CD4-positive, alpha-beta T cell (primary cell): ENCODE results near the gene SORT1. TPM values are rescaled to one million over a fixed set of nuclear protein-coding genes. Genes with fewer than 3 reads are reported as not detected.
A peak's percentile ranks its signal among the peaks of the same experiment; 100 is the strongest.

Experiments
- ATAC-seq: fragments of 200-7000 bp; cut with Tn5 transposase; one replicate; pipeline ENCODE4 v1.10.0; 2022; ENCODE audit warnings: mild to moderate bottlenecking; ENCODE audit not compliant: poor library complexity
- CTCF ChIA-PET: fragments of 350-600 bp; sonication (Branson Sonifier 250); formaldehyde crosslinking; loops from one replicate; lab custom pipeline; 2021; ENCODE audit warnings: antibody characterized with exemption, inconsistent platforms; lab: Charles Lee
- POLR2A ChIA-PET: fragments of 350-600 bp; sonication (Branson Sonifier 250); formaldehyde crosslinking; loops from one replicate; lab custom pipeline; 2021; ENCODE audit warnings: antibody characterized with exemption, inconsistent platforms; lab: Charles Lee
- DNase-seq, 14 experiments: peaks; one replicate each; pipeline ENCODE4 v3.0.0-alpha.2; 2013 to 2020; ENCODE audit warnings: mixed read lengths in 2 of 14
- H3K27ac ChIP-seq, 2 donors: one replicate each; pipeline versions ENCODE4 v1.5.1 to v1.7.0; 2013; ENCODE audit warnings: low read length in 2 of 2, low read depth in 1 of 2, mild to moderate bottlenecking in 1 of 2
- H3K27me3 ChIP-seq, 2 experiments: 1 replicate in 1 of 2; 2 replicates in 1 of 2; pipeline versions ENCODE4 v1.6.1 to v1.7.0; 2013; ENCODE audit warnings: low read length in 2 of 2, control low read depth in 1 of 2, mild to moderate bottlenecking in 1 of 2, moderate library complexity in 1 of 2; ENCODE audit not compliant: insufficient read depth in 2 of 2, control insufficient read depth in 1 of 2
- H3K36me3 ChIP-seq: one replicate; pipeline ENCODE4 v1.6.1; 2013; ENCODE audit warnings: low read length, control low read depth; ENCODE audit not compliant: insufficient read depth
- H3K4me1 ChIP-seq: one replicate; pipeline ENCODE4 v1.6.1; 2013; ENCODE audit warnings: low read length, control low read depth; ENCODE audit not compliant: insufficient read depth
- H3K4me3 ChIP-seq: one replicate; pipeline ENCODE4 v1.5.1; 2013; ENCODE audit warnings: mild to moderate bottlenecking, low read length, moderate library complexity
- H3K9me3 ChIP-seq, 2 experiments: 1 replicate in 1 of 2; 2 replicates in 1 of 2; pipeline versions ENCODE4 v1.6.1 to v1.7.0; 2013; ENCODE audit warnings: low read length in 2 of 2, mild to moderate bottlenecking in 2 of 2, control low read depth in 1 of 2, moderate library complexity in 1 of 2; ENCODE audit not compliant: control insufficient read depth in 1 of 2, insufficient read depth in 1 of 2
- H3K27ac Mint-ChIP-seq: one replicate; pipeline ENCODE4 v1.8.0; 2020; ENCODE audit warnings: mixed read lengths
- H3K27me3 Mint-ChIP-seq: one replicate; pipeline ENCODE4 v1.8.0; 2021; ENCODE audit warnings: mixed read lengths
- H3K36me3 Mint-ChIP-seq: one replicate; pipeline ENCODE4 v1.8.0; 2021; ENCODE audit warnings: low read depth, mixed read lengths
- H3K4me1 Mint-ChIP-seq: one replicate; pipeline ENCODE4 v1.8.0; 2021; ENCODE audit warnings: low read depth, mixed read lengths
- H3K4me3 Mint-ChIP-seq: one replicate; pipeline ENCODE4 v1.8.0; 2020; ENCODE audit warnings: mild to moderate bottlenecking, mixed read lengths
- H3K9me3 Mint-ChIP-seq: one replicate; pipeline ENCODE4 v1.8.0; 2020; ENCODE audit warnings: mixed read lengths
- CTCF ChIP-seq: fragments of 200-600 bp; IDR thresholded peaks from one replicate; pipeline ENCODE4 v1.8.0; 2022; ENCODE audit warnings: antibody characterized with exemption, mild to moderate bottlenecking
- intact Hi-C, 2 experiments: fragments of 100-400 bp; cut with DNase I in 1 of 2; cut with micrococcal nuclease in 1 of 2; formaldehyde crosslinking; loops; one replicate each; pipeline versions ENCODE4 v1.15.1 to v1.9.0; 2023 to 2025; cut with DNase I, micrococcal nuclease
- total RNA-seq, 174 experiments: library from RNA in 2 of 174; stranded (reverse) in 2 of 174; gene quantifications; one replicate each; pipeline ENCODE4 v1.2.3 and lab custom pipeline; 2021 to 2026

SORT1 gene
- total RNA-seq, 2 experiments from 2014 or later = 0.22 to 0.73 TPM

- Mint-ChIP-seq H3K4me3 (peak overlapping the region; percentile 94), H3K36me3 (peaks cover 8% of the 10 kb centered on the region), H3K9me3 (no peaks in the 10 kb centered on the region), H3K4me1 (peaks cover 19% of the 10 kb centered on the region), H3K27ac (peak overlapping the region; percentile 78), H3K27me3 (no peaks in the 10 kb centered on the region)
- intact Hi-C loops = loop anchor here (5.0 to 10.0 kb wide), 4 partner anchors 72 to 701 kb away; partner anchors contain the start of genes AHCYL1 (in 1 of the 2), ATXN7L2 (in 1 of the 2) and SARS1 (in 1 of the 2)
- no peak for TF ChIP-seq CTCF
- ChIA-PET POLR2A (interaction anchor here (1.1 kb wide), 1 partner anchor 199 kb away, joined by 4 read pairs; the partner anchor contains the start of gene ATXN7L2), CTCF (interaction anchor here (1.6 to 2.1 kb wide), 4 partner anchors 115 to 356 kb away, joined by 5 to 15 read pairs (median 9); partner anchors contain the start of genes CYB561D1 and SORT1)
- peak; percentile 22 for ATAC-seq
- Histone ChIP-seq H3K4me3 (peak overlapping the region; percentile 70), H3K9me3 (no peaks in the 10 kb centered on the region), H3K27ac (peak overlapping the region; percentile 31 to 59), H3K4me1 (peaks cover 27% of the 10 kb centered on the region), H3K36me3 (no peaks in the 10 kb centered on the region), H3K27me3 (no peaks in the 10 kb centered on the region)
- DNase-seq = peak in 1 of 14 experiments; percentile 48
These were observed 113.7 kb downstream of the SORT1 start for GRCh38 chr1:109283748-109284600.

GRCh38 chr1:109282952-109283747 is 114.6 kb downstream of the SORT1 start, which contains the start of gene PSRC1:
Gene PSRC1, minus strand, starts transcription at chr1:109283145.
- TF ChIP-seq CTCF = peak; percentile 71
- H3K4me3 ChIP-seq = peak within 1 kb of the TSS; percentile 70
- peak within 1 kb of the TSS; percentile 31 to 59 for H3K27ac ChIP-seq
- no peaks in the 10 kb centered on the region for H3K9me3 Mint-ChIP-seq
- peak within 1 kb of the TSS; percentile 94 for H3K4me3 Mint-ChIP-seq
- POLR2A ChIA-PET = interaction anchor here (0.7 to 1.5 kb wide), 13 partner anchors 9 to 266 kb away, joined by 3 to 6 read pairs (median 3); partner anchors contain the start of genes ATXN7L2, CELSR2, SARS1 and SORT1
- no peaks in the 10 kb centered on the region for H3K27me3 Mint-ChIP-seq
- intact Hi-C loops = loop anchor here (5.0 to 10.0 kb wide), 4 partner anchors 71 to 702 kb away; partner anchors contain the start of genes AHCYL1 (in 1 of the 2), ATXN7L2 (in 1 of the 2) and SARS1 (in 1 of the 2)
- peaks cover 19% of the 10 kb centered on the region for H3K4me1 Mint-ChIP-seq
- H3K27me3 ChIP-seq = no peaks in the 10 kb centered on the region
- H3K4me1 ChIP-seq = peaks cover 27% of the 10 kb centered on the region
- CTCF ChIA-PET = interaction anchor here (1.6 to 2.1 kb wide), 4 partner anchors 116 to 357 kb away, joined by 5 to 15 read pairs (median 9); partner anchors contain the start of genes CYB561D1 and SORT1
- H3K36me3 ChIP-seq = no peaks in the 10 kb centered on the region
- peak; percentile 81 to 94 (median 85) for DNase-seq
- peaks cover 8% of the 10 kb centered on the region for H3K36me3 Mint-ChIP-seq
- H3K9me3 ChIP-seq = no peaks in the 10 kb centered on the region
- peak within 1 kb of the TSS; percentile 78 for H3K27ac Mint-ChIP-seq
- peak; percentile 93 for ATAC-seq
